Inflammatory macrophage treated with lipopolysaccharide for 4 hours (primary cell): ENCODE data around the gene SPRR4.

ENCODE experiments used
- DNase-seq: peaks from one replicate; pipeline ENCODE4 v3.0.0-alpha.2; 2020

SPRR4 gene, protein sequence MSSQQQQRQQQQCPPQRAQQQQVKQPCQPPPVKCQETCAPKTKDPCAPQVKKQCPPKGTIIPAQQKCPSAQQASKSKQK

DNA sequence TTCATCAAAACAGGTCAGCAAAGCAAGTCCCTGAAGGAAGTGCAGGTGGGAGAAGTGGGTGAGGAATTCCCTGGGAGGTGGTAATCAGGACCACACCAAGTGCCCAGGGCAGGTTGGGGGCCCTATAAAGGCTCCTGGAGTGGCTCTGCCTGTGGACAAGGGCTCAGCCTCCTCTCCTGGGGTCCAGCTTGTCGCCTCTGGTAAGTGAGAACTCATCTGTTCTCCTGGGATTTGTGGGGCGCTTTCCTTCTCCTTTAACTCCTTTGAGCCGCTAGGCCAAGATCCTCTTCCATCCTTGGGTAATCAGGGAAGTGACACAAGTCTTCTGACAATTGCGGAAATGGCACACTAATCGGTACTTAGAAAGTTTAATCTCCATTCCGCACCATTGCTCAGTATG, at the start of gene SPRR4:
Gene SPRR4 (plus strand): TSS at position 154 of the 400 bp plus-strand sequence. CDS start 1,243 bp downstream, outside the sequence.
- no peak for DNase-seq

DNA sequence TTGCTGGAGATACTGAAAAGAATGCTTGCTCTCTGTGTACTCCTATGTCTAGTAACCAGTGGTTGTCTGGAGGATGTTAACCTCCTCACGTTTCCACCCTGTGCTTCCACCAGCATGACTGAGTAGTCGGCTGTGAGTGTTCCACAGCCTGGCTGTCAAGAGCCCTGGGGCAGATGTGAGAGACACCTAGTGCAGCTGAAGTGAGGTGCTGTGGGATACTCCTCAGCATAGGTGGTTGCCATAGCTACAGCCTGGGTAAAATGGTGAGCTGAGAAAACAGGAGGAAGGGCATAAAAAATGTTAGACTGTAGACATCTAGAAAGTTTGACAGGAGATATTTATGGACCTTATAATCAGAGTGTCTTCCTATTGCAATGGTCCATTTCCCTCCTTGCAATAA, 46.3 kb upstream of the SPRR4 start:
- no peak for DNase-seq

DNA sequence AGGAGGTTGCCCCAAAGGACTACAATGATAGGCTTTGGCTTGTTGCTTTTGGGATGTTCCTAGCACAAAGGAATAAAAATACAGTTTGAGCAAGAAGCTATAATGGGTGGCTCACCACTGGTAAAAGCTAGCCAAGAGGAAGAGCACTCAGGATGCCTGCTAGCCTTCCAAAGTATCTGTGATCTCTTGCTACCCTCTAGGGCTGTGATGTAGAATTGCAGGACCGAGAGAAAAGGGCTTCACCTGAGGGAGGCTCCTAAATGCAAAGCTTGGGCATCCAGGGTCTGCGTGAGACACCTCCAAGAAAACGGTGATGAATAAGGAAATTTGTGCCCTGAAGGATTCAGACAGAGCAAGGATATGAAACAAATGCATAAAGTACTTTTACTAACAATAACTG, 44.4 kb upstream of the SPRR4 start:
- DNase-seq, result peak; percentile 2

DNA sequence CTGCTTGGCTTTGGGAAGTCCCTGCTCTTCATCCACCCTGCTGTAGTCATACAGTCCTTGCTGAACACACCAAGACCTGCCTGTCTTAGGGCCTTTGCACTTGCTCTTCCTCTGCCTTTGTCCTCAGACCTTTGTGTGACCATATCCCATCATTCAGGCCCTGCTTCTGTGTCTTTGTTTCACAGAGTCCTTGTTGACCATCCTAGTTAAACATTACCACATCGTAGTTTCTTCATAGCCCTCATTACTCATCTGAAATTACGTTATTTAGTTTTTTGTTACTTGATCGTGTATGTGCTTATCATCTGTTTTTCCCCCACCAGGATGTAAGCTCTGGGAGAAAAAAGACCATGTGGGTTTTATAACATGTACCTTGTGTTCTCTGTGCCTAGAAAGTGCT, 41.8 kb upstream of the SPRR4 start:
- no peak for DNase-seq

DNA sequence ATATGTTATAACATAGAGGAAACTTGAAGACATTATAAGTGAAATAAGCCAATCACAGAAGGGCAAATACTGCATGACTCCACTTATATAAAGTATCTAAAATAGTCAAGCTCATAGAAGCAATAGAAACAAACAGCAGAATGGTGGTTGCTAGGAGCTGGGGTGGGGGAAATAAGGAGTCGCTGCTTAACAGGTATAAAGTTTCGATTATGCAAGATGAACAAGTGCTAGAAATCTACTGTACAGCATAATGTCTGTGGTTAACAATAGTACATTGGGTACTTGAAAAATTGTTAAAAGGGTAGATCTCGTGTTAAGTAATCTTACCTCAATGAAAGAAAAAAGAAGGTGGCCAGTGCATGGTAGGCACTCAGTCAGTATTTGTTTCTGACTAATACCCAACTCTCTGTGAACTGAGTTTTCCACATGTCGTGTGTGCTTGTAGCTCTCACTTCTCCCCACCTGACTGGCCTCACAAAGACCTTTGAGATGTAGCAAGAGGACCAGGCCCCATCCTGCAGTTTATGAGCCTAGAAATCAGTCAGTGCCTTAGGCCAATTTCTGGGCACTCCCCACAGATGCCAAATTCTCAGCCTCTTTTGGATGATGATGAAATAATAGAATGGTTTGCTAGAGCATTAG, 38.2 kb upstream of the SPRR4 start:
- no peak for DNase-seq

DNA sequence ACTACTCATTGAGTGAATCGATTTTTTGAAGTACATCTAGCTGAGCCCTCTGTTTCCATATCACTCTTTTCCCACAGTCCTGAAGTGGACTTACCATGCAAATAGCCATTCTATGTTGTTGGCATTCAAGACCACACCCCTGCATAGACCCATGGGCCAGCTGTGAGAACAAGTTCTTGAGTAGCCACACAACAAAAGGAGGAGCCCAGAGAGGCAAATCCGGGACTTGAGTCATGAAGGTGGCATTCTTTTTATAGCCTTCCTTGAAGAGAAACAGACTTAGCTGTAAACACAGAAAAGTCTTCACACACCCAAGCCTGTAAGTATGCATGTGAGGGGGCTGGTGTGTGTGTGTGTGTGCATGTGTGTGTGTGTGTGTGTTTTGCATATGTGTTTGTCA, 37.3 kb upstream of the SPRR4 start:
- no peak for DNase-seq

DNA sequence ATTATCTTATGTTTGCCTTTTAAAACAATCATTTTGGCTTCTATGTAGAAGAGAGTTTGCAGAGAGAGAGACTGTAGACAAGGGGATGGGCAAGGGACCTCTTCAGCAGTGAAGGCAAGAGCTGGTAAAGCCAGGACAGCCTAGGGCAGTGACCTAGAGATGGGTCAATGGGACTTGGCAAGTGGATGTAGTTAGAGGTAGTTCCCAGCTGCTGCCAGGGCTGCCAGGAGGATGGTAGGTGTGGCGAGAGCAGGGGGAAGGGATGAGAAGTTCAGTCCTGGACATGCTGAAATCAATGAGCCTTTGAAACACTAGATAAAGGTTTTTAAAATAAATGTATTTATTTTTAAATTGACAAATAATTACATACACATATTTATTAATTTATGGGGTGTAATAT, 29.8 kb upstream of the SPRR4 start:
- no peak for DNase-seq

DNA sequence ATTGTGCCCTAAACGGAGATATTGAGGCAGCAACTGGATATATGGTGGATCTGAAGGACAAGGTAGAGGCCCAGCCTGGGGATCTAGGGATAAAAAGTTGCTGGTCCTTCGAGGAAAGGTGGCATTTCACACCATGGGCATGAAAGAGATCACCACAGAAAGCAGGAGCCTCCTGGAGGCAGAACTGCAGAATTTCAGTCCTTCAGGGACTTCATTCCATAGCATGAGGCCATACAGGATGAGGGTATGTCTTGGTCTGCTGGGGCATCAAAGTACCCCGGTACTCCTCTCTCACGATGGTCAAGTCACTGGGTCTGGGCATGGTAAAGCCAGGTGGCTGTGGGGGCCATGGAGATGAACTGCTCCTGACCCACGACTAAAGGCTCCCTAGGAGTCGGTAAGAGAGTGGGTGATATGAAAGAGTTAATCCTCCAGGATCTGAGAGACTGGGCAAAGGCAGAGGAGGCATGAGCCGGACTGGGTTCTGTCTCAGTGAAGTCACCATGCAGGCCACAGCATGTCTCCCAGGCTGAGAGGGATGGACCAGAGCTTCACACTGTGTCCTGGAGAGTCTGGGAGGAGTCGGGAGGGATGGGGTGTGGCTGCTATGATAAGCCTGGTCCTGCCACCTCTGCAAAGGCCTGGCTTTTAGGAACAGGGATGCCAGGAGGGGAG, 29.3 kb upstream of the SPRR4 start:
- DNase-seq, result no peak

DNA sequence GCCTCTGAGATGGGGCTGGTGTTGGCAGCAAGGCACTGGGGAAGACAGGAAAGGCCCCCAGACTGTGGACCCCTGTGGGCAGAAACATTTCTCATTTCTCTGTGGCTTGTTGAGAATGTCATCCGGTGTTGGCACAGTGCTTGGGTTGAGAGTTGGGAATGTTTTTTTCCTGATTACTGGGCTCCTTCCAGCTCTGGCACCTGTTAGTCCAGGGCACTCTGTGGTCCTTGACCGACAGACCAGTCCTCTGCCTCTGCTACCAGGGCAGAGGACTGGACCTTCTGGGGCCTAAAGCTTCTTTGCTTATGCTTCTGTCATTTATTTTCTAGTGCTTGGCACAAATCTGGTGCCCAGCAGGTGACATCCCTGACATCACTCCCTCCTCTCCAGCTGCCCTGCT, 28.3 kb upstream of the SPRR4 start:
- DNase-seq, result no peak

DNA sequence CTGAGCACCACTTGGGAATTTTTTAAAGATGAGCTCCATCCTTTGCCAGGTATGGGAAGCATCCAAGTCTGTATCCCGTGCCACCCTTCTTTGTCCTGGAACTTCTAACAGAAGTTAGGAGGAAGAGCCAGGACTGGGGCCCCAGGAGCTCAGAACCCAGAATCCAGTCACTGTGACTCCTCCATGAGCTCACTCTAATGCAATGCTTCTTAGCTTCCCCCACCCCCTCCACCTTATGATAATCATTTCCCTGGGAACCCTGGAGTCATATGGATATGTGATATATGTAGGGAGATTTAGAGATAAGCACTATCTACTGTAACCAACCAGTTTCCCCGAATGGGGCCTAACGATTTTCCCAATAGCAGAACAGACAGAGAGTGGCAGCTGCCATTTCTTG, 24.2 kb upstream of the SPRR4 start:
- DNase-seq, result no peak

DNA sequence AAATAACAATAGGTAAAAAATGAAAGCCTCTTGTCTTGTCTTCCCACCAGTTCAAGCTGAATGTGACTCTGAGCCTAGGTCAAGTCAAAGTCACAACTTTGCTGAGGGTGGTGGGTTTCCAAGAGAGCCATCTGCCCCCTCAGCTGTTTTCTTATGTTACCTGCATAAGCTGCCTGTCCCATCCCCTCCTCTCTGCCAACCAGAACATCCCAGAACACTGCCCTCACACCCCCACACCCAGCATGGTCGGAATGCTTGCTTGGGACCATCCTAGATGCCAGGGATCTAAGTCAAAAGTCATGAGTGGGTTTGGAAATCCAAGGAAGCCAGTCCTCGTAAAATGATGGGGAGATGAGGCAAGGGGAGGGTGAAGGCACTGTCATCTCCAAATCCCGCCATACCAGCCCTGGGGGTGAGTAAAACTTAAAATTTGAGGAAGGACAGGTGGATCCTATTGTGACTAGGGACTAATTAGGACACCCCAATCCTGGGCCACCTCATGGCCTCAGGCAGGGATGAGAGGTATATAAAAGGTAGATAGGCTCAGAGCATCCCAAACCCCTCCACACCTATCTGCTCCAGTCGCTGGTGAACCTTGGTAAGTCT, 23.7 kb upstream of the SPRR4 start, which contains the start of gene SPRR5:
Gene SPRR5 (plus strand): TSS at position 556 of the 606 bp plus-strand sequence. CDS start 1,349 bp downstream, outside the sequence.
- DNase-seq, result no peak

DNA sequence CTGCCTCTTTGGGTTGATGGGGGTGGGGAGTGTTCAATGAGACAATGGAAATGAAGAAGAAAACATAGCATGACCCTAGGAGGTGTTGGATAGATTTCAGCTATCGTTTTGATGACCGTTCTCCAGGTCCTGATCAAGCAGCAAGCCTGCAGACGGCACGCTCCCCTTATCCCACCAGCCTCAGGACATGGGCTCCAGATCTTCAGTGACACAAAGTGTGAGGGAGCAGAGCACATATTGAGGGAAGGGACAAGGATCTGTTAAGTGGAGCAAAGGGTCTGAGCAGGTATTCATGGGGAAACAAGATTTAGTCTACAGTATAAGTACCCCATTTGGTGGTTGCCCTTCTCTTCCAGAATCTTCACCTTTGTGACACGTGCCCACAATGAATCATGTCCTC, 18.7 kb upstream of the SPRR4 start:
- no peak for DNase-seq

DNA sequence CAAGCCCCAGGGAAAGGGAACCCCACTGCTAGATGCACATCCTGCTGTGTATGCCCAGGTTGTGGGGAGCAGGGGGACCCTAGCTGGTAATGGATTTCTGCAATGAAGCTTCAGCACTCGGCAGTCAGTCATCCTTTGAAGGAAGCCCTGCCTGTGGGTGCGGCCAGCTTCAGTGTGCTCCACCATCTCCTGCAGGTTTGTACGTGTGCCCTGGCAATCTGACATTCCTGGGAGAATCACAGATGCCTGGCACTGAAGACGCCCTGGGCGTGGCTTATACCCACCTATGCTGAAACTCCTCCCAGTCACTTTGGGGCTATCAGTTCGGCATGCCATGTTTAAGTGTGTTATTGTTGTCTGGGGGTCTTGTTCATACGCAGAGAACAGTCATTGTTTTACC, 16.7 kb upstream of the SPRR4 start:
- no peak for DNase-seq

DNA sequence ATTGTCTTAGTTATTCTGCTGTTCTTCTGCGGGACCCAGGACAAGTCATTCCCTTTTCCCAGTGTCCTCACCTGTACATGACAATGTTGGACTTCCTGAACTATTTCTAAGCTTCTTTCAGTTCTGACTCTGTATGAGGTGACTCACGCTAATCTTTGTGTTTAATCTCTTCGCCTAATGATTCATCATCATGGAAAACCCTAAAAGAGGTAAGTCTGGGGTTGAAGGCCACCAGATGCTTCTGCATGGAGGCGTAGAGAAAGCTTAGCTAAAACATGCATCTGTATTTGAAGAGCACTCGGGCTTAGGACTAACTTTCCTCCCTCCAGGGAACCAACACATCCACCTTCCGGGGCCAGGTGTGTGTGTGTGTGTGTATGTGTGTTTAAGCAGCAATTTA, 16.0 kb upstream of the SPRR4 start:
- no peak for DNase-seq

DNA sequence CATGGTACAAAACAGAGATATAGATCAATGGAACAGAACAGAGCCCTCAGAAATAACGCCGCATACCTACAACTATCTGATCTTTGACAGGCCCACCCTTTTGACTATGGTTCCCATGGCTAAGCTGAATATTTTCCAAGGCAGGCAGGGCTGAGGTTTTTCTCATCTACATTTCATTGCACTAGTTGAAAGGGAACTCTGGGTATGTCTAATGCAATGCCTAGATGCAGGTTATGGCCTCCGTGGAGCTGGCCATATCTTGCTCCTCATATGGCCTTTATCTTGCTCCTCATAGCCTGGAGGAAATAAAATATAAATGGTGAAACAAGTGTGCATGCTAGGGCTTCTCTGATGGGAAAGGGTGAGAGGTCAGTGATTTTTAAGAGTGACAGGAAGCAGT, 12.9 kb upstream of the SPRR4 start:
- no peak for DNase-seq

DNA sequence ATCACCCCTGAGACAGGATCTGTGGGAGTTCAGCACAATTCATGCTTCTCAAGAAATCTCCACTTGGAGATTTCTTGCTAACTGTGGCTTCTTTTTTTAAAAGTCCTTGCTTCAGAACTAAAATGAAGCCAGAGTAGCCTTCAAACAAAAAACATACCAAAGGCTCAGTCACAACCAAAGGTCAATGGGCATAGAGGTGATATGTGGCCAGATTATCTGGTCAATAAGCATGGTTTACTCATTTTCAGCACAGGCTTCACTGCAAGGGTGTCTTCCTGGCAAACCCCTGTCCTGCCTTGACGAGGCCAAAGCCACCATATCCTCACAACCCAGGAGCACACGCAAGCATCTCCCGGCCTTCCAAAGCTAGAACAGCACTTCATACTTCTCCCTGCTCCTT, 11.2 kb upstream of the SPRR4 start:
- DNase-seq, result no peak

DNA sequence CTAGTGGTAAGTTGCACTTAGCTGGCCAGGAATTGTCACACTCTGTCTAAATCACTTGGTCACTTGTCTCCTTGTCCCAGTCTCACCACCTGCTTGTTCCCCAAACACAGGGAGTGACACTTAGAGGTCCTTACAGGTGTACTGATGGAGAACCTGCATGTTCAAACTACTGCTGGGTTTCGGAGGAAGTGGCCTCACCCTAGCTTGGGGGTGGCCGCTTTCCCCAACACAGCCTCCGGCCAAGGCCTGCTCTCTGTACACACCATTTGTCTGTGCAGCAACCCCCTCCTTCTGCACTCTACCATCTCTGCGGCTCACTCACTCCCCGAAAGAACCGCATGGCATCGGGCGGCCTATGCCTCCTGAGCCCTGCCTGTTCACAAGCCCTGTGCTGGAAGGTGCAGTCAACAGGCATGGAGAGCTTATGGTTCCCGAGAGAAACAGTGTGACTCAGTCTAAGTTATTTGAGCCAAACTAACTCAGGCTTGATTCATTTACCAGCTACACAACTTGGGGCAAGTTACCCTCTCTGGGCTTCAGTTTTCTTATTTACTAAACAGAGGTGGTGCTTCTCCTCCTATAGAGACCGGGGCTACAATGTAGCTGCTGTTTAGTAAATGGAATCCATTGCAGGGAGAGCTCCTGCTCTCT, 10.5 kb upstream of the SPRR4 start:
- DNase-seq, result no peak

DNA sequence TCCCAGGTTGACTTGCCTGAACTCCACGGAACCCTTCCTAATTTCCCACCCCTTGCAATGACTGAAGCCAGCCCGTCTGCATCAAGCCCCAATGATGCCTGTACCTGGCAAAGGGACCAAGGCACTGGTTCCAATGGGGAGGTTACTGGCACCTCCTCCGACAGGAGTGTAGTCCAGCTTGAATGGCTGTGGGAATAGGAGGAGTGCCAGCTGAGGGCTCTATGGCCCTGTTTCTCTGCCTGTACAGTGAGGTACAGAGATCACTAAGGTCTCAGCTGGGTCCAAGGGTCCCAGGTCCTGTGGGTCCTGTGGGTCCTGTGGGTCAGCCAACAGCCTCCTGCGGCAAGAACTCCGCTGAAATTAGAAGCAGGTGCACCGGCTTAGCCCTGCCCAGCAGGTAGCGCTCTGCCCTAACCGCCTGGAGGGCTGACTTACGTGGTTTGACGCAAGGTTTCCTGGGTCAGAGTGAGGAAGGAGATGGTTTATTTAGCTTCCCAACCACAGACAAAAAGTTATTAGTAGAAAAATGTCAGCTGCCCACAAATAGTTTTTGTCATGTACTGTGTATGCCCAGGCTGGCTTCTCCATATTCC, 9.9 kb upstream of the SPRR4 start:
- DNase-seq, result no peak

DNA sequence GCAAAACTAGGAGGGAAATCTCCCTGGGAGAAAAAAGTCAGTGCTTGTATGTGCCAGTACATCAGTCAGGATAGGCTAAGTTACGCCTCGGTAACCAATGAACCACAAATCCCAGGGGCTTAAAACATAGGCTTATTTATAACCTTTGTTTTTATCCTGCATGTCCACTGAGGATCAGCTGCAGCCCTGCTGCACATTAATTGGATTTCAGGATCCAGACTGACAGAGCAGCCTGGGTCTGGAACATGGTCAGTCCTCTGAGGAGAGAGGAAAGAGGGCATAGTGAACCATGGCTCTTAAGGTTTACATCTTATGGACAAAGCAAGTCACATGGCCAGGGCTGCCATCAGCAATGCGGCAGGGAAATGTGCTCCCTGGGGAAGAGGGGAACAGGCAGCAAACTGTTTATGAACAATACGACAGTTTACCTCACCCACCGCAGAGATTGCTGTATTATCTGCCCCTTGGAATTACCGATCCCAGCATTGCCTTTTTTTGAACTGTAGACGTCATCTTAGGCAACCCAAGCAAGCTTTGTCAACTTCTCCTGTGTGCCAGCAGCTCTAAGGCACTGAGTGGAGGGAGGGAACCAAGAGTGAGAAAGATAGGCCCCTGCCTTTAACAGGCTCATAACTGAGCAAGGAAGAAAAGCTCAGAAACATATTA, 9.1 kb upstream of the SPRR4 start:
- no peak for DNase-seq

DNA sequence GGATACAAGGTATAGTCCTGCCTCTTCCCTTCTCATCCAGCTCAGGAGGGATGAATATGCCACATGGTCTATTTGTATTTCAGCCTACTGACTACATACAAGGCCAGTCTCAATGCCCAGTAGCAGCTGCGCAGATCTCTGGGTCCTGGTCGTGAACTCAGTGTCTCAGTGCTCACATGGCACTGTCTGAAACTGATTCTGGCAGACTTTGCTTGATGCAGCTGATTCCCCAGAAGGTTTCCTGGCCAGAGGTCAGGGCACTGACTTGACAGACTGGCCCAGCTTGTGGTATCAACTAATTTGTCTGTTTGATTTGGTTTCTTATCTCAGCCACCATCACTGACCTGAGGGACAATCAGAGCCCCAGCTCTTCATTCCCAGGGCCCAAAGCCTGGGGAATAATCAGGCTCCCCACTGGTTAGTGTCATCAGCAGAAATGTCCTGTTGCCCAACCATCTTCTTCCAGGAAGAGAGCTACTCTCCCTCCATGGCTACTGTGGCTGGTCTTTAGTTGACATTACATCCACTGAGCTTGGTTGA, 7.5 kb upstream of the SPRR4 start:
- no peak for DNase-seq

DNA sequence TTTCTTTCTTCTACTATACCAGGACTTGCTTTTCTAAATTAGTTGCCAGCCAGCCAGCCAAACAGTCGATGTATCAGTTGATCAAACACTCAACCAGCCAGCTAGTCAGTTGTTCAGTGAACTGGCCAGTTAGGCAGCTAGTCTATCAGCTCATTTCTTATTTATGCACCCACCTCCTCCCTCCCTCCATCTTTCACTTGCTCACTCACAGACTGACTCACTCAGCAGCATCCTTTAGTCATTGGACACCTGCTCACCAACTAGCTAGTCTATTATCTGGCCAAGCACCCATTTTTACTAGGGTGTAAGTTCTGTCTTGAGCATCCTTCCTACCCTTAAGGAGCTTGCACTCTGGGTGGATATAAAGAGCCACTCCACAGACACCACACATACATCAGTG, 5.9 kb upstream of the SPRR4 start:
- no peak for DNase-seq

DNA sequence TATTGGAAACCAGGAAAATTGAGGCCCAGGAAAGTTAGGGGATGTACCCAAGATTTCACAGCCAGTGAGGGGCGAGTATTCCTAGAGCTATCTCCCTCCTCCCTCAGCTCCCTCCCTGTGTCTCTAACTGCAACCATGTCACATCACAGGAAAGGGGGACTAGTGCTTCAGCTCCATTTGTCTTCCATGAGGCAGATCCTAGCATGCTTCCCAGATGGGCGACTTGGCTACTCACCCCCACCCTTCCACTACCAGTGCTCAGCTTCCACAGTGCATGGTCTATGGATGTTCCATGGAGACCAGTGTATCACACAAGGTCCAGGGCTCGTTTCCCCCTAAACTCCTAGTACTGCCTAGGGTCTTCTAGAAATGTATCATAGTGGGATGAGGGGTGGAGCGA, 4.6 kb upstream of the SPRR4 start:
- DNase-seq, result no peak

DNA sequence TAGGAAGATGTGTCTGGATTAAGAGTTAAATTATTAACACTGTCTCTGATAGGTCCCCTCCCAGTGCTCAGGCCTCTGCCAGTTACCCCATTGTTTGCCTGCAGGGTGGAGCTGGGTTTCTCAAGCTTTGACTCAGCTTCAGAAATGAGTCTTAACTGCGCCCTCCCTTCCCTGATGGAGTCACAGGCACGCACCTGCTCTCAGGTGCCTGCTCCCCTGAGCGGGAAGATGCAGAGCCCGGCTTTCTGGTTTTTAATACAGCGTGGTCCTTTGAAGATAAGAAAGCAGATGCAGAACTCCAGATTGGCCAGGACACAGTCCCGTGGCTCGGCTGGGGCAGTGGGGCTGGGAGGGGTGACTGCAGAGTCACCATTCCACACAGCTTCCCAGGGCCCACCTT, 3.2 kb upstream of the SPRR4 start:
- no peak for DNase-seq
